Measurements from ENCODE around the gene NUFIP1.
A peak's percentile ranks its signal among the peaks of the same experiment; 100 is the strongest.

- TF ChIP-seq CEBPB (IDR thresholded peaks at IDR 0.05) (no peak; the same call in 1 of the 2 replicates), USF1 (IDR thresholded peaks at IDR 0.05) (0 out of 2 replicates have a peak, but pooled peaks have one; percentile 46), YY1 (IDR thresholded peaks at IDR 0.05; ENCODE audit: low read depth) (peak; percentile 82), EGR1 (IDR thresholded peaks at IDR 0.05) (no peak), RAD21 (IDR thresholded peaks at IDR 0.05; ENCODE audit: low read depth) (no peak), EP300 (IDR thresholded peaks at IDR 0.05; ENCODE audit: borderline replicate concordance) (no peak), TCF12 (IDR thresholded peaks at IDR 0.05; ENCODE audit: low read depth) (peak; percentile 56; the same call in 1 of the 2 replicates), FOXM1 (IDR thresholded peaks at IDR 0.05; ENCODE audit: borderline replicate concordance, low read depth) (no peak), TAF1 (IDR thresholded peaks at IDR 0.05; ENCODE audit: low read depth) (peak; percentile 63; the same call in 1 of the 2 replicates), CREB1 (IDR thresholded peaks at IDR 0.05; ENCODE audit: low read depth) (peak; percentile 99), TEAD4 (IDR thresholded peaks at IDR 0.05) (no peak), NFIC (IDR thresholded peaks at IDR 0.05) (no peak; the same call in 1 of the 2 replicates)
- TF ChIP-seq, protein P1, sequence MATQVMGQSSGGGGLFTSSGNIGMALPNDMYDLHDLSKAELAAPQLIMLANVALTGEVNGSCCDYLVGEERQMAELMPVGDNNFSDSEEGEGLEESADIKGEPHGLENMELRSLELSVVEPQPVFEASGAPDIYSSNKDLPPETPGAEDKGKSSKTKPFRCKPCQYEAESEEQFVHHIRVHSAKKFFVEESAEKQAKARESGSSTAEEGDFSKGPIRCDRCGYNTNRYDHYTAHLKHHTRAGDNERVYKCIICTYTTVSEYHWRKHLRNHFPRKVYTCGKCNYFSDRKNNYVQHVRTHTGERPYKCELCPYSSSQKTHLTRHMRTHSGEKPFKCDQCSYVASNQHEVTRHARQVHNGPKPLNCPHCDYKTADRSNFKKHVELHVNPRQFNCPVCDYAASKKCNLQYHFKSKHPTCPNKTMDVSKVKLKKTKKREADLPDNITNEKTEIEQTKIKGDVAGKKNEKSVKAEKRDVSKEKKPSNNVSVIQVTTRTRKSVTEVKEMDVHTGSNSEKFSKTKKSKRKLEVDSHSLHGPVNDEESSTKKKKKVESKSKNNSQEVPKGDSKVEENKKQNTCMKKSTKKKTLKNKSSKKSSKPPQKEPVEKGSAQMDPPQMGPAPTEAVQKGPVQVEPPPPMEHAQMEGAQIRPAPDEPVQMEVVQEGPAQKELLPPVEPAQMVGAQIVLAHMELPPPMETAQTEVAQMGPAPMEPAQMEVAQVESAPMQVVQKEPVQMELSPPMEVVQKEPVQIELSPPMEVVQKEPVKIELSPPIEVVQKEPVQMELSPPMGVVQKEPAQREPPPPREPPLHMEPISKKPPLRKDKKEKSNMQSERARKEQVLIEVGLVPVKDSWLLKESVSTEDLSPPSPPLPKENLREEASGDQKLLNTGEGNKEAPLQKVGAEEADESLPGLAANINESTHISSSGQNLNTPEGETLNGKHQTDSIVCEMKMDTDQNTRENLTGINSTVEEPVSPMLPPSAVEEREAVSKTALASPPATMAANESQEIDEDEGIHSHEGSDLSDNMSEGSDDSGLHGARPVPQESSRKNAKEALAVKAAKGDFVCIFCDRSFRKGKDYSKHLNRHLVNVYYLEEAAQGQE (IDR thresholded peaks at IDR 0.05; ENCODE audit: low read depth), result no peak
- TF ChIP-seq, protein P2, sequence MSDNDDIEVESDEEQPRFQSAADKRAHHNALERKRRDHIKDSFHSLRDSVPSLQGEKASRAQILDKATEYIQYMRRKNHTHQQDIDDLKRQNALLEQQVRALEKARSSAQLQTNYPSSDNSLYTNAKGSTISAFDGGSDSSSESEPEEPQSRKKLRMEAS (IDR thresholded peaks at IDR 0.05), result peak; percentile 98
Observed at GRCh38 chr13:44989071-44989889, at the start of gene NUFIP1, which contains the start of gene GPALPP1.
